NCI-H1417 (cell line): ENCODE results near the gene WDR44.
"Not testable (repeated sequence)": the region's sequence is repeated elsewhere in the genome, so short reads cannot be mapped to it uniquely, and the experiment has no call there.

Source experiments
- DNase-seq, 3 experiments: peaks; one replicate each; lab custom pipeline; 2025; lab: John Stamatoyannopoulos, UW

WDR44 gene

GRCh38 chrX:118475903-118476302, 130.0 kb downstream of the WDR44 start:
- no peak for DNase-seq

- no peak for DNase-seq
These were observed 134.3 kb downstream of the WDR44 start for GRCh38 chrX:118480172-118480571.

- not testable (repeated sequence) for DNase-seq
These were observed 136.5 kb downstream of the WDR44 start for GRCh38 chrX:118482384-118482783.

GRCh38 chrX:118484216-118484903, 138.5 kb downstream of the WDR44 start:
- DNase-seq = no peak

GRCh38 chrX:118486693-118487092, 140.8 kb downstream of the WDR44 start:
- not testable (repeated sequence) for DNase-seq

GRCh38 chrX:118493016-118493415, 147.1 kb downstream of the WDR44 start:
- no peak for DNase-seq

GRCh38 chrX:118493653-118494297, 147.9 kb downstream of the WDR44 start:
- DNase-seq = no peak

GRCh38 chrX:118495061-118495921, 149.4 kb downstream of the WDR44 start, which contains the start of gene DOCK11:
Gene DOCK11, plus strand, starts transcription at chrX:118495815. Its CDS starts 157 bp downstream, at chrX:118495972.
- DNase-seq = peak in 2 of 3 experiments; percentile 74 to 84

GRCh38 chrX:118495958-118496762, 150.3 kb downstream of the WDR44 start:
- DNase-seq = peak in 2 of 3 experiments; percentile 71 to 73

- peak in 2 of 3 experiments; percentile 60 to 64 for DNase-seq
These were observed 150.8 kb downstream of the WDR44 start for GRCh38 chrX:118496763-118497079.

- peak in 1 of 3 experiments; percentile 32 for DNase-seq
These were observed 151.4 kb downstream of the WDR44 start for GRCh38 chrX:118497180-118497818.

- no peak for DNase-seq
These were observed 152.4 kb downstream of the WDR44 start for GRCh38 chrX:118498351-118498750.

GRCh38 chrX:118498755-118499154, 152.8 kb downstream of the WDR44 start:
- DNase-seq = no peak

GRCh38 chrX:118499295-118499694, 153.4 kb downstream of the WDR44 start:
- DNase-seq = peak in 2 of 3 experiments; percentile 11 to 25
